OCI-LY3 (cell line): Measurements from ENCODE around the gene TIAL1.

Source experiments
- CTCF ChIP-seq: fragments of 200-600, 300-600 bp; sonication (generic); IDR thresholded peaks from 2 replicates; pipeline ENCODE4 v1.5.1; 2014; ENCODE audit warnings: antibody characterized with exemption, low read length, low read depth
- EZH2phosphoT487 ChIP-seq: fragments of 200-600 bp; shearing (Covaris generic); IDR thresholded peaks from 2 replicates; pipeline ENCODE4 v1.6.1; 2018; ENCODE audit warnings: antibody characterized with exemption, mixed run types, low read depth

DNA sequence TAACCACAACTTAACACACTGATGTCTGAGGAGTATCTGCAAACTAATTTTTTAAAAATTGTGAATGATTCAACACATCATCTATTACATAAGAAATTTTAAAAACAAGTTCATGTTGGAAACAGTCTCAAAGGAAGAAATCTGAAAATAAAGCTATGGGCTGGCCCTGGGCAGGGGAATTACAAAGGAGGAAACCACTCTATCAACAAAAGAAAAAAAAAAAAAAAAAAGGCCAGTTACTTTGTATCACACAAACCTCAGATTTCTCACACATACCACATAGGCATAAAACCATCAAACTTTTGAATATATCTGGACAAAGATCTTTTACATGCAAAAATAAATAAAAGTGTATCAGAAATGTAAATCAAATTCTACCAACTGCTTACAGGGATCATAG lies 20.8 kb downstream of the TIAL1 start:
- no peak for TF ChIP-seq CTCF
- TF ChIP-seq EZH2phosphoT487 = no peak
